ENCODE results near the gene LGALS7B.
A peak's percentile ranks its signal among the peaks of the same experiment; 100 is the strongest.
"Not testable (repeated sequence)": the region's sequence is repeated elsewhere in the genome, so short reads cannot be mapped to it uniquely, and the experiment has no call there.

The LGALS7B gene

GRCh38 chr19:38825936-38826335, 36.9 kb downstream of the LGALS7B start:
- DNase-seq = not testable (repeated sequence)

GRCh38 chr19:38826856-38827551, 38.0 kb downstream of the LGALS7B start:
- DNase-seq = no peak

GRCh38 chr19:38829203-38829602, 40.2 kb downstream of the LGALS7B start:
- not testable (repeated sequence) for DNase-seq

- no peak for DNase-seq
Measured at GRCh38 chr19:38830039-38830733, 41.2 kb downstream of the LGALS7B start.

DNA sequence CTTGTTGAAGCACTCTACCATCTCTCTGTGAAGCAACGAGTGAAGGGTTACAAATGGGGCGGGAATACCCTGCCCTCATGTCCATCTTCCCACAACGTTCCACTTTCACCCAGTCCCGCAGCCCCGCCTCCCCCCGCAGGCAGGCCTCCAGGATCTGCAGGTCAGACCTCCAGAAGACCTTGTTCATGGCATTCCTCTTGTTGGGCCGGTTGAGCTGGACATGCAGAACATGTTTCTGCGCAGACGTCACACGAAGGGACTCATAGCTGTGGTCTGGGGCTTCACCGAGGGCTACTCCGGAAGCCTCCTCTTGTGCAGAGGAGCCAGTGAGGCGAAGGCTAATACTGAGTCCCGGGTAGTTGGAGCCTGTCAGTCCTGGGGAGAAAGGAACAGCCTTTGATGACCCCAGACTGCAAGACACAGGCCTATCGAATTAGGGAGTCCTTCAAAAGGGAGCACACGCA, 42.2 kb downstream of the LGALS7B start:
- DNase-seq = peak; percentile 95

GRCh38 chr19:38833092-38833425, 44.1 kb downstream of the LGALS7B start:
- DNase-seq = no peak

DNA sequence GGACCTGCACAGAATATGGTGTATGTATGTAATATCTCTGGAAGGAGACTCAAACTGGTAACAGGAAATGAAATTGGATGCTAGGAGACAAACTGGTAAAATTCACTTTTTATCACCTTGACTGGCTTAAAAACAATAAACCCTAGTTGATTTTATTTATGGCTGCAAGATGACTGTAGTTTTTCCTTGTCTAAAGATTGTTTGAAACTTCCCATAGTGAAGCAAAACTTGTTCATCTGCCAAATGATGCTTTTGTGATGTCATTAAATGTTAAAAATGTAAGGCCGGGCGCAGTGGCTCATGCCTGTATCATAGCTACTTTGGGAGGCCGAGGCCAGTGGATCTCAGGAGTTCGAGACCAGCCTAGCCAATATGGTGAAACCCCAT, 45.1 kb downstream of the LGALS7B start:
- DNase-seq = no peak

DNA sequence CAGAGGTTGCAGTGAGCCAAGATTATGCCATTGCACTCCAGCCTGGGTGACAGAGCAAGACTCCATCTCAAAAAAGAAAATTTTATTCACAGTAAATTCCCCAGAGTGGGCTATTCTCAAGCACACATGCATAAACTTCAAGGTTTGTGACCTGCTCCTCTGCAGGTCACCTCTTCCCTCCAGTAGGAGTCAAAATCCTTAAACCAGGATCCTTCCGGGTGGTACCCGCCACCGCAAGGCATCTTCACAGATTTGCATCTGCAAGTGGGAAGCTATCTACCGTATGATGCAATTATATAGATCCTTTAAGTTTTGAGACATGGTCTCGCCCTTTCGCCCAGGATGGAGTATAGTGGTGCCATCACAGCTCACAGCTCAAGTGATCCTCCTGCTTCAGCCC, 45.6 kb downstream of the LGALS7B start:
- DNase-seq = no peak

GRCh38 chr19:38836159-38836982, 47.4 kb downstream of the LGALS7B start:
- no peak for DNase-seq

GRCh38 chr19:38836983-38837626, 48.1 kb downstream of the LGALS7B start:
- no peak for DNase-seq

GRCh38 chr19:38837656-38838121, 48.7 kb downstream of the LGALS7B start:
- no peak for DNase-seq

DNA sequence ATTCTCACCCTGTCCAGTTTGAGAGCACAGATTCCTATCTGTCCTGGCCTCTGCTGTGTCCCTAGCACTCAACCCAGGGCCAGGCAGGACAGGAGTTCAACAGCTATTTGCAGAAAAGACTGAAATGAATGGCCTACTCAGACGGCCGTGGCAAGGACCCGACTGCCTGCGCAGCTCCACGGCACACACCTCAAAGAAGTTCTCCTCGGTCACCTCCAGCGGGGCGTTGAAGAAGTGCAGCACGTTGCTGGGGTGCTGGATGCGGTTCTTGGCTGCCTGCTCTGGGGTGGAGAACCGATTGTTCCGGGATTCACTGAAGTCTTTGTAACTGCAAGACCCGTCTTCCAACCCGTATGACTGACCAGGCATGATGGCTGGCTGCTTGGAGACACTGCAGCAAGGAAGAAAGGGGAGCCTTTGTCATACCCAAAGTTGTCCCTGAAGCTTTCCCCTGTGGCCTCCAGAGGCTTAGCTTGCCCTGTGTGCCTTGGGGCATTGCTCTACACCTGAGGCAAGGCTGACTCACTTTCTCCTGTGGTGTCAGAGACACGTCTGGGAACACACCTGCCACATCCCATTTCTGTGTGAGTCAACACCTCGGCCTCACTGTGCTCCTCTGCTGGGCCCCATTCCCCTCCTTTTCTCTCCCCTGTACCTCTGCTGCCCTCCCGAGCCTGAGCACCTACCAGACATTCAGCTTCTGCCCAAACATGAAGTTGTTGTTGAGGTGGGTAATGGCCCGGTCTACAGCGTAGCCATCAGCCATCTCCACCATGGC, 49.4 kb downstream of the LGALS7B start:
- no peak for DNase-seq

- no peak for DNase-seq
Measured at GRCh38 chr19:38838986-38839761, 50.2 kb downstream of the LGALS7B start.

GRCh38 chr19:38839816-38840582, 51.0 kb downstream of the LGALS7B start:
- no peak for DNase-seq

- no peak for DNase-seq
Measured at GRCh38 chr19:38840583-38840968, 51.6 kb downstream of the LGALS7B start.
